Esophagus (tissue), 2 donors: ENCODE results near the gene MYCBP2. TPM values are rescaled to one million over a fixed set of nuclear protein-coding genes. Genes with fewer than 3 reads are reported as not detected.

Source experiments
- H3K27ac ChIP-seq, 2 donors: one replicate each; pipeline ENCODE4 v1.5.1; 2013; ENCODE audit warnings: low read depth in 2 of 2, mild to moderate bottlenecking in 2 of 2, inconsistent platforms in 1 of 2, low read length in 1 of 2, moderate library complexity in 1 of 2
- H3K27me3 ChIP-seq, 2 donors: one replicate each; pipeline ENCODE4 v1.6.1; 2013; ENCODE audit warnings: low read length in 2 of 2, control low read depth in 1 of 2, mild to moderate bottlenecking in 1 of 2; ENCODE audit not compliant: insufficient read depth in 2 of 2, control insufficient read depth in 1 of 2
- H3K36me3 ChIP-seq, 2 donors: one replicate each; pipeline ENCODE4 v1.6.1; 2013; ENCODE audit warnings: low read length in 1 of 2; ENCODE audit not compliant: control insufficient read depth in 2 of 2, insufficient read depth in 2 of 2
- H3K4me1 ChIP-seq, 2 donors: one replicate each; pipeline ENCODE4 v1.6.1; 2013; ENCODE audit warnings: low read length in 1 of 2; ENCODE audit not compliant: control insufficient read depth in 2 of 2, insufficient read depth in 2 of 2
- H3K4me3 ChIP-seq, 2 donors: one replicate each; pipeline ENCODE4 v1.5.1; 2013; ENCODE audit warnings: low read length in 2 of 2, mild to moderate bottlenecking in 2 of 2, low read depth in 1 of 2, moderate library complexity in 1 of 2
- H3K9me3 ChIP-seq, 2 donors: one replicate each; pipeline ENCODE4 v1.6.1; 2013; ENCODE audit warnings: mild to moderate bottlenecking in 2 of 2, low read depth in 1 of 2, low read length in 1 of 2, moderate library complexity in 1 of 2; ENCODE audit not compliant: control insufficient read depth in 2 of 2, insufficient read depth in 1 of 2
- WGBS, 2 donors: extraction: QIAGEN DNeasy Blood & Tissue Kit; methylation state at CpG; one replicate each; pipeline ENCODE4 v1.1.7; 2013; 5-methylcytosine and 5-hydroxymethylcytosine counted together
- polyA plus RNA-seq, 2 donors: library from polyadenylated mRNA; stranded (reverse); fragments of 200-250 nt; gene quantifications; one replicate each; pipeline ENCODE4 v1.2.3, GENCODE V29; 2013
- donor health status: healthy with polysubstance abuse.
- donor health status: Bipolar disorder and iron deficiency.

Gene MYCBP2
- polyA plus RNA-seq, 2 donors: 28.1 to 37.7 TPM

DNA sequence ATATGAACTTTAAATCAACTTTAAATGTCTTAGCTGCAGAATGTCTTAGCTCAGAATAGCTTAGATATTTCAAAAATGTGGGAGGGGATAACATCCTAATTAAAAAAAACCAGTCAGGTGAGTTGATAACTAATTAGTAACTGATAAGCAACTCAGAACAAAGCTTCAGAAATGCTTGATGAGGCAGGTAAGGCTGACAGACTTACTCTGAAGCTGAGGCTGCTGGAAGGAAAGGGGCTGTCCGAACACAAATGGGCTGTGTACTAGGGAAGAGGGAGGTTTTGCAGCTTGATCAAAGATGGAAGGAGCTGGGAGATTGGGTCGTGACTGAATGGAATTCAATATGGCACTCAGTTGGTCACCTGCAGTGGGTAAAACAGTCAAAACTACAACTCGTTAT, 208.8 kb downstream of the MYCBP2 start:
- WGBS, 2 donors: 85% methylated on average over 3 of the region's 3 CpGs
- Histone ChIP-seq H3K36me3 (peaks cover 2 to 3% of the 10 kb centered on the region in 2 donors), H3K4me3 (no peak overlapping the region)

DNA sequence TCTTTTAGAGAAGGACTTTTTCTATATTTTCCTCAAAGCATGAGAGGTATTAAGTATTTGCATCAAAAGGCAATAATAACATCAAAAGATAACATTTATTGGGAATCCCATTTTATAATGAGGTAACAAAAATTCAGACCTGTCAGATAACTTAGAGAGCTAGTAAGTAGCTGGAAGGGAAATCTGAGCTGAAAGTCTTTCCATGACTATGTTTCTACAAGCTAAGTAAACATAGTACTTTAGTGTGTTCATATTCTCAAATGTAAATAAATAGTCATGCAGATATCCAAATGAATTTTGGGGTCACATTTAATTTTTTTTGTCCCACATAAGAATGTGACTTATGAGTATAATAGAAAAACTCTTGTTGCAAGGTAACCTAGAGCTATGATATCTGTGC, 212.6 kb downstream of the MYCBP2 start:
- H3K27me3 ChIP-seq: no peaks in the 10 kb centered on the region
- no peaks in the 10 kb centered on the region for H3K4me1 ChIP-seq
- H3K36me3 ChIP-seq: peaks cover 3% of the 10 kb centered on the region in 2 donors
- H3K9me3 ChIP-seq: no peaks in the 10 kb centered on the region
- no peak overlapping the region for H3K4me3 ChIP-seq
- no peak overlapping the region for H3K27ac ChIP-seq

More for the DNA sequence above, 208.8 kb downstream of the MYCBP2 start:
- no peaks in the 10 kb centered on the region for H3K27me3 ChIP-seq
- no peak overlapping the region for H3K27ac ChIP-seq
- no peaks in the 10 kb centered on the region for H3K4me1 ChIP-seq
- no peaks in the 10 kb centered on the region for H3K9me3 ChIP-seq

DNA sequence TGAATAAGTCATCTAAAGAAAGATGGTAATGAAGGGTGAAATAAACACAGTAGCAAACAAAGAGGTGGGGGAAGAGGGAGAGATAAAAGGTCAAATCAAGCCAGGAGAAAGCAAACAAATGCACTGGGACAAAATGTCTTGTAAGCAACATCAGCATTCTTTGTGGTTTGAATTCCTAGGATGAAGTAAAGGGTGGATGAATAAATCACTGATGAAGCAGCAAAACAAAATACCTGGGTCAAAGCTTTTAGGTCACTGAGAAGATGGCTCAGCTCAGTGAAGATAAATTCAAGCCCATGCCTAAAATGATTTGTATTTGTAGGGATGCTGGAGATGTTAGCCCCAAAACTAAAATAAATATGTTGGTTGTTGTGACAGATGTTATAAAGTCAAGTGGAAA, 213.4 kb downstream of the MYCBP2 start:
- no peaks in the 10 kb centered on the region for H3K9me3 ChIP-seq
- peaks cover 3 to 7% of the 10 kb centered on the region in 2 donors for H3K36me3 ChIP-seq

DNA sequence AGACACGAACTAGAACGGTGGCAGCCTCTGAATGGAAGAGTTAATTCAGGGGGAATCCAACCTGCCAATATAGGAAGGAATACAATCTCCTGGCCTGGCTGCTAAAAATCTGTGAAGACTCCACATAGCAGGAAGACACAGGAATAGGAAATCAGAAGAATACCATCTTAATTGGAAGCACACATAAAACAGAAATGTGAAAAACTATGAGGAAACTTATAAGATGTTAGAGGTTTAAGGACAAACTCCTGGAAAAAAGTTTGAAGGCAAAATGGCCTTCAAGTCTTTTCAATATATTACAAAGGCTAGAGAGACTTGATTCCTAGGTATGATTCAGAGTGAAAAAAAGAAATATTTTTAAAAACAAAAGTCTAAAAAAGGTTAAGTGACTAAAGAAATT, 221.8 kb downstream of the MYCBP2 start:
- Histone ChIP-seq H3K27me3 (no peaks in the 10 kb centered on the region), H3K4me3 (no peak overlapping the region), H3K36me3 (peaks cover 2 to 4% of the 10 kb centered on the region in 2 donors), H3K27ac (no peak overlapping the region), H3K4me1 (no peaks in the 10 kb centered on the region), H3K9me3 (no peaks in the 10 kb centered on the region)
- WGBS, 2 donors: 93 to 95% methylated on average over 2 of the region's 2 CpGs

More for the DNA sequence above, 213.4 kb downstream of the MYCBP2 start:
- H3K4me3 ChIP-seq: no peak overlapping the region
- no peaks in the 10 kb centered on the region for H3K27me3 ChIP-seq
- H3K27ac ChIP-seq: no peak overlapping the region
- H3K4me1 ChIP-seq: no peaks in the 10 kb centered on the region

DNA sequence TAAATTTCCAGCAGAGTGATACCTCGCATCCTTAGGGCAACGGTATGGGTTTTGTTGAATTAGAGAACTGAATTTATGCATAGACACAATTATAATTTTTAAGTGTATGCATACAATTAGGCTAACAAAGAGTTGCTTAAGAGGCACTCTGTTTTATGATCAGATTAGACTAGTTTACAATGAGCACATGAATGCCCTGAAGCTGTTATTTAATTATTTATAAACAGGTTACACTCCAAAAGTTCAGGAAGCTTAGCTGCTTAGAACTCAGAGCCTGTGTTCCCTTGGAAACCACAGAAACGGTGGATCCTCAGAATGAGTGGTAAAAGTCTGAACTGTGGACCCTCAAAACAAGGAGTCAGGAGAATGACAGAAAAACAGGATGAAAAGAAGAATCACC, 227.5 kb downstream of the MYCBP2 start:
- H3K27ac ChIP-seq: no peak overlapping the region
- WGBS, 2 donors: 90 to 95% methylated on average over 3 of the region's 3 CpGs
- no peak overlapping the region for H3K4me3 ChIP-seq
- no peaks in the 10 kb centered on the region for H3K9me3 ChIP-seq
- H3K27me3 ChIP-seq: no peaks in the 10 kb centered on the region
- H3K4me1 ChIP-seq: no peaks in the 10 kb centered on the region
- peaks cover 3 to 4% of the 10 kb centered on the region in 2 donors for H3K36me3 ChIP-seq

DNA sequence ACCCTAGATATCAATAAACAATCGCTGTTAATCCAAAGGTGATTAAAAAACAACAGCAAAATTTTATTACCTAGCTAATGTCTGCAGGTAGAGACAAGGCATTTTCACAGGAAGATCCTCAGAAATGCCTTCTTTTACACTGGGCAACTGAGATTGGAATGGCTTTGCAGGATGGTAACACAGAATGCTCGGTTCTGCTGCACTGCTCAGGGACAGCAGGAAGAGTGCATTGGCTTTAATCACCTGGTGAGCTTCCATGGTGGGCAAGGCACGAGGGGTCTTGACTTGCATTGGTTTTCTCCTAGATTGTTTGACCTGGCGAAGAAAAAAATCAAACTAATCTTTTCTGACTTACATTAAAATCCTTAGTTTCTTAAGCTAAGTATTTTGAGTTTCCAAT, 231.6 kb downstream of the MYCBP2 start:
- H3K4me1 ChIP-seq: no peaks in the 10 kb centered on the region
- H3K4me3 ChIP-seq: no peak overlapping the region
- no peaks in the 10 kb centered on the region for H3K9me3 ChIP-seq
- peaks cover 2 to 10% of the 10 kb centered on the region in 2 donors for H3K36me3 ChIP-seq
- no peak overlapping the region for H3K27ac ChIP-seq
- H3K27me3 ChIP-seq: no peaks in the 10 kb centered on the region
- 95 to 96% methylated on average over 4 of the region's 4 CpGs for WGBS, 2 donors

DNA sequence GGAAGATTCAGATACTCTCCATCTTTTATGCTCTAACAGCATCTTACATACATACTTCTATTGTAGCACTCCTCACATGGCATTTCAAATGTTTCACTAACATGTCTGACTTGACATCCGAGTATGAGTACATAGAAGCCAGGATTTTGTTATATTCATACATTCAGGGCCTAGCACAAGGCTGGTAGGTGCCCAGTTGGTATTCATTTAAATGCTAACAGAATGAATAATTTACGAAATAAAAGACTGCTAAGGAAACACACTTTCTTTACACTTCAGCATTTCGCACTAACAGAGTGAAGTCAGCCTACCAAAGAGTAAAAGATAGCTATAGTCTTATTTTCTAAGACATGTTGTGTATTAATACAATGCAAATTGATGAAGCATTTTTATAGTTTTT, 232.1 kb downstream of the MYCBP2 start:
- WGBS, 2 donors: 95 to 97% methylated on average over 3 of the region's 3 CpGs
- H3K36me3 ChIP-seq: peaks cover 2 to 10% of the 10 kb centered on the region in 2 donors

DNA sequence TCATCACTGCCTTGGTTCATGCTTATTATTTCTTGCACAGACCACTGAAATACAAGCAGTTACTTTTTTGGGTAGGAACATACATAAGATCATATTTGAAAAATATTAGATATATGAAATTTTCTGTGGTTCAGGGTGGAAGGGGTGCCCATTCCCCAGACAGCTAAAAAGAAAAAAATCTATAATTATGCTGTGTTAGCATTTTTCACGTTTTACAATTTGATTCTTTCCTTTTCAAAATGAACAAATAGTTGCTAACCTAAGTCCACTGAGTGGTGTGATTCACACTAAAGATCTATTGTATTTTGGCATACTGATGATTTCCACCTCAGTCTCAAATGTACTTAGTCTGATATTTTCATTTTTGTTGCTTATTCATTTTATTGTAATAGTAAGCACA, 233.2 kb downstream of the MYCBP2 start:
- Histone ChIP-seq H3K27ac (no peak overlapping the region), H3K36me3 (peaks cover 2 to 10% of the 10 kb centered on the region in 2 donors), H3K4me3 (no peak overlapping the region), H3K4me1 (no peaks in the 10 kb centered on the region), H3K9me3 (no peaks in the 10 kb centered on the region), H3K27me3 (no peaks in the 10 kb centered on the region)
- WGBS, 2 donors: 56 to 64% methylated on average over 1 of the region's 1 CpG

More for the DNA sequence above, 232.1 kb downstream of the MYCBP2 start:
- H3K4me1 ChIP-seq: no peaks in the 10 kb centered on the region
- H3K27ac ChIP-seq: no peak overlapping the region
- H3K27me3 ChIP-seq: no peaks in the 10 kb centered on the region
- H3K4me3 ChIP-seq: no peak overlapping the region
- no peaks in the 10 kb centered on the region for H3K9me3 ChIP-seq

DNA sequence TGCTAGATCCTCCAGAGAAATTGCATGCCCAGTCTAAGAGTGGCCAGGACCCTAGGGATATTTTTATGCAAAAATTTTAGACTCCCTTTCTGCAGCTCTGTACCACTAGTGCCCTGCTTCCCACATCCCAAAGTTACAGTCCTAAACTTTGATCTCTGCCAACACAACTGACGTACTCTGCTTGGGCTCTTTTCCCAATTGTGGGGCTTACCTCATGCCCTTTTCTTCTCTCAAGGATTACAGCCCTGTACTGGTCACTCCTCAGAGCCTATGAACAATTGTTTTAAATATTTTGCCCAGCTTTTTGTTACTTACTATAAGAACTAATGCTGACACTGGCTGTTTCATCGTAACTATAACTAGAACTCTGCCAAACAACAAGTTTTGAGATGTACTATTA, 242.1 kb downstream of the MYCBP2 start:
- 98 to 99% methylated on average over 2 of the region's 2 CpGs for WGBS, 2 donors
- Histone ChIP-seq H3K4me1 (no peaks in the 10 kb centered on the region), H3K36me3 (peaks cover 10 to 15% of the 10 kb centered on the region in 2 donors), H3K27ac (no peak overlapping the region), H3K27me3 (no peaks in the 10 kb centered on the region), H3K4me3 (no peak overlapping the region), H3K9me3 (no peaks in the 10 kb centered on the region)

DNA sequence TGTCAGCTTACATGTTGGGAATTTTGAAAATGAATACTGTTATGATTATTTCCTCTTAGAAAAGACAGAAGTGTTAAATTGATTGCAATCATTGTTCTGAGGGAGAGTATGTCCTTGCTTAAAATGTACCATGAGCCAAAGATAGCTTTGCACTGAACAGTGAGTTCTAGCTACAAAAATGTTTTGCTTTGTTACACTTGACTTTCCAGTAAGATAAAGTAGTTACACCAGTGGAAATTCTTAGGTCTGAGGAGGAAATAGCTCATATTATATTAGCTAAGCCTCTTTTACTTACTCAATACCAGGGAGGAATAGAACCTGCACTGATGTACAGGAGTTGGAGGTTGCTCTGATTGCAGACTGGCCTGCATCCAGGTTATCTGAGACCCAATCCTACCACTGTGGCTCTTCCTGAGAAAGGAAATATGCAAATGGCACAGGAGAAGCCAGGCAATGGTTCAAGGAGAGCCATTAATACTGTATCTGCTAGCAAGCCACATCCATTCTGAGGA, 246.9 kb downstream of the MYCBP2 start:
- Histone ChIP-seq H3K9me3 (no peaks in the 10 kb centered on the region), H3K4me3 (no peak overlapping the region), H3K4me1 (no peaks in the 10 kb centered on the region), H3K27ac (no peak overlapping the region), H3K36me3 (peaks cover 10 to 16% of the 10 kb centered on the region in 2 donors), H3K27me3 (no peaks in the 10 kb centered on the region)
